H1 (cell line): Measurements from ENCODE around the gene AQP6. TPM values are rescaled to one million over a fixed set of nuclear protein-coding genes. Genes with fewer than 3 reads are reported as not detected.

Experiments used
- CTCF ChIA-PET: fragments of 300-600 bp; sonication (Branson Sonifier 250); formaldehyde crosslinking; loops from one replicate; lab custom pipeline; 2021; ENCODE audit not compliant: partially characterized antibody; lab: Charles Lee
- POLR2A ChIA-PET: fragments of 300-600 bp; sonication (Branson Sonifier 250); formaldehyde crosslinking; loops from one replicate; lab custom pipeline; 2021; ENCODE audit warnings: inconsistent platforms; ENCODE audit not compliant: partially characterized antibody; lab: Charles Lee
- DNase-seq, 2 experiments: peaks; one replicate each; pipeline versions ENCODE4 v3.0.0 to v3.0.0-alpha.2; 2010 to 2022; ENCODE audit warnings: low spot score in 2 of 2, low read depth in 1 of 2, mixed read lengths in 1 of 2
- FAIRE-seq: peaks from 2 replicates; lab custom pipeline; 2011; peaks lifted over from hg19 to GRCh38; lab: Jason Lieb, UNC
- H2AFZ ChIP-seq: 2 replicates; pipeline ENCODE4 v1.8.1; 2012; ENCODE audit warnings: low read length, inconsistent platforms
- H2AK5ac ChIP-seq: 2 replicates; pipeline ENCODE4 v1.6.1; 2013; ENCODE audit warnings: low read depth, low read length
- H2BK120ac ChIP-seq: replicated peaks from 2 replicates; pipeline ENCODE3; 2013; ENCODE audit warnings: low read depth, low read length, inconsistent platforms
- H2BK12ac ChIP-seq: 2 replicates; pipeline ENCODE4 v1.6.1; 2013; ENCODE audit warnings: low read depth, low read length
- H2BK15ac ChIP-seq: 2 replicates; pipeline ENCODE4 v1.6.1; 2013; ENCODE audit warnings: low read length
- H2BK20ac ChIP-seq: 2 replicates; pipeline ENCODE4 v1.6.1; 2013; ENCODE audit warnings: low read length
- H2BK5ac ChIP-seq: 2 replicates; pipeline ENCODE4 v1.6.1; 2013; ENCODE audit warnings: low read depth, low read length
- H3K14ac ChIP-seq: 2 replicates; pipeline ENCODE4 v1.6.1; 2013; ENCODE audit warnings: inconsistent platforms; ENCODE audit not compliant: insufficient read length
- H3K18ac ChIP-seq: 2 replicates; pipeline ENCODE4 v1.6.1; 2013; ENCODE audit warnings: low read length; ENCODE audit errors: extremely low read depth
- H3K23ac ChIP-seq: 2 replicates; pipeline ENCODE4 v1.6.1; 2013; ENCODE audit warnings: inconsistent platforms; ENCODE audit not compliant: insufficient read length
- H3K23me2 ChIP-seq: 2 replicates; pipeline ENCODE4 v1.6.1; 2013; ENCODE audit warnings: low read depth, low read length
- H3K27ac ChIP-seq: 2 replicates; pipeline ENCODE4 v1.6.1; 2011; ENCODE audit warnings: low read depth, low read length, inconsistent platforms
- H3K27me3 ChIP-seq, 4 experiments: replicated peaks in 1 of 4; 1 replicate in 1 of 4; 2 replicates in 3 of 4; pipeline versions ENCODE4 v1.6.1 to v1.8.1; 2011 to 2013; ENCODE audit warnings: low read length in 3 of 4, mild to moderate bottlenecking in 3 of 4, inconsistent platforms in 2 of 4, mixed read lengths in 2 of 4, moderate library complexity in 1 of 4; ENCODE audit not compliant: control insufficient read depth in 3 of 4, insufficient read depth in 3 of 4; ENCODE audit errors: extremely low read depth in 1 of 4
- H3K36me3 ChIP-seq, 4 experiments: 2 replicates each; pipeline versions ENCODE4 v1.6.1 to v1.8.1; 2011 to 2013; ENCODE audit warnings: mild to moderate bottlenecking in 4 of 4, low read length in 3 of 4, moderate library complexity in 2 of 4, control low read depth in 1 of 4, inconsistent platforms in 1 of 4; ENCODE audit not compliant: insufficient read depth in 4 of 4, control insufficient read depth in 2 of 4
- H3K4ac ChIP-seq: replicated peaks from 2 replicates; pipeline ENCODE3; 2013; ENCODE audit warnings: low read length, low read depth, mixed read lengths, inconsistent platforms; ENCODE audit not compliant: insufficient read length
- H3K4me1 ChIP-seq, 4 experiments: replicated peaks in 1 of 4; 1 replicate in 1 of 4; 2 replicates in 3 of 4; pipeline versions ENCODE4 v1.6.1 to v1.8.1; 2011 to 2013; ENCODE audit warnings: low read length in 3 of 4, inconsistent platforms in 2 of 4, mixed read lengths in 1 of 4; ENCODE audit not compliant: insufficient read depth in 4 of 4, control insufficient read depth in 3 of 4
- H3K4me2 ChIP-seq, 2 experiments: 2 replicates each; pipeline versions ENCODE4 v1.6.1 to v1.8.1; 2011 to 2013; ENCODE audit warnings: low read depth in 2 of 2, low read length in 2 of 2, control low read depth in 1 of 2, inconsistent platforms in 1 of 2, mild to moderate bottlenecking in 1 of 2; ENCODE audit not compliant: insufficient read depth in 1 of 2
- H3K4me3 ChIP-seq, 4 experiments: fragments of 200-600, 300-600 bp in 1 of 4; sonication (generic), shearing (Covaris generic), sonication (Bioruptor Twin) in 1 of 4; 2 replicates each; pipeline versions ENCODE4 v1.5.1 to v1.8.1; 2011 to 2016; ENCODE audit warnings: low read length in 4 of 4, low read depth in 3 of 4, control low read depth in 2 of 4, inconsistent platforms in 2 of 4, mild to moderate bottlenecking in 2 of 4, mixed read lengths in 1 of 4, moderate library complexity in 1 of 4; ENCODE audit not compliant: insufficient read depth in 2 of 4; ENCODE audit errors: extremely low read depth in 1 of 4
- H3K56ac ChIP-seq: replicated peaks from 2 replicates; pipeline ENCODE3; 2013; ENCODE audit warnings: low read depth, mild to moderate bottlenecking, mixed read lengths, low read length, inconsistent platforms; ENCODE audit not compliant: insufficient read length
- H3K79me1 ChIP-seq: 2 replicates; pipeline ENCODE4 v1.6.1; 2013; ENCODE audit warnings: low read depth, low read length, control low read depth
- H3K79me2 ChIP-seq, 2 experiments: 2 replicates each; pipeline versions ENCODE4 v1.6.1 to v1.8.1; 2012 to 2013; ENCODE audit warnings: low read length in 2 of 2, mild to moderate bottlenecking in 2 of 2, inconsistent platforms in 1 of 2; ENCODE audit not compliant: insufficient read depth in 2 of 2, control insufficient read depth in 1 of 2
- H3K9ac ChIP-seq, 4 experiments: replicated peaks in 1 of 4; 1 replicate in 1 of 4; 2 replicates in 3 of 4; pipeline versions ENCODE4 v1.6.1 to v1.8.1; 2011 to 2013; ENCODE audit warnings: low read depth in 3 of 4, low read length in 3 of 4, control low read depth in 2 of 4, mild to moderate bottlenecking in 2 of 4, moderate library complexity in 2 of 4, inconsistent platforms in 1 of 4; ENCODE audit errors: extremely low read depth in 1 of 4
- H3K9me3 ChIP-seq, 2 experiments: 2 replicates each; pipeline versions ENCODE4 v1.6.1 to v1.8.1; 2012 to 2013; ENCODE audit warnings: mild to moderate bottlenecking in 2 of 2, moderate library complexity in 2 of 2, control low read depth in 1 of 2, inconsistent platforms in 1 of 2, low read depth in 1 of 2, low read length in 1 of 2, mixed read lengths in 1 of 2; ENCODE audit not compliant: insufficient read depth in 2 of 2
- H4K20me1 ChIP-seq, 2 experiments: replicated peaks in 1 of 2; 2 replicates each; pipeline versions ENCODE3 to v1.8.1; 2011 to 2013; ENCODE audit warnings: inconsistent platforms in 2 of 2, low read length in 2 of 2, mild to moderate bottlenecking in 1 of 2; ENCODE audit not compliant: insufficient read depth in 2 of 2, control insufficient read depth in 1 of 2
- H4K5ac ChIP-seq: 2 replicates; pipeline ENCODE4 v1.6.1; 2013; ENCODE audit warnings: low read length, low read depth, mixed read lengths, inconsistent platforms; ENCODE audit not compliant: insufficient read length
- H4K8ac ChIP-seq: 2 replicates; pipeline ENCODE4 v1.8.0; 2013; ENCODE audit warnings: mild to moderate bottlenecking, moderate library complexity, low read length, inconsistent platforms; ENCODE audit not compliant: insufficient read depth; ENCODE audit errors: extremely low read depth
- H4K91ac ChIP-seq: replicated peaks from 2 replicates; pipeline ENCODE3; 2013; ENCODE audit warnings: low read length, mixed read lengths, inconsistent platforms; ENCODE audit not compliant: insufficient read length
- ATF3 ChIP-seq: IDR thresholded peaks from 2 replicates; pipeline ENCODE4 v1.6.1; 2011; ENCODE audit warnings: low read depth, mild to moderate bottlenecking, low read length; ENCODE audit not compliant: insufficient read depth
- BACH1 ChIP-seq: IDR thresholded peaks from 2 replicates; pipeline ENCODE4 v1.6.1; 2012; ENCODE audit warnings: low read length, improper control_type of control experiment
- EGR1 ChIP-seq: IDR thresholded peaks from 2 replicates; pipeline ENCODE4 v1.6.1; 2011; ENCODE audit warnings: low read depth, low read length, borderline replicate concordance
- FOSL1 ChIP-seq: IDR thresholded peaks from 2 replicates; pipeline ENCODE4 v1.6.1; 2011; ENCODE audit warnings: mild to moderate bottlenecking, low read depth, low read length, moderate library complexity; ENCODE audit not compliant: insufficient read depth
- HDAC2 ChIP-seq, 2 experiments: fragments of 300-600 bp in 1 of 2; sonication (generic) in 1 of 2; IDR thresholded peaks; 2 replicates each; pipeline ENCODE4 v1.6.1; 2011 to 2012; ENCODE audit warnings: low read depth in 2 of 2, low read length in 2 of 2, mild to moderate bottlenecking in 2 of 2, moderate library complexity in 2 of 2, borderline replicate concordance in 1 of 2, inconsistent platforms in 1 of 2
- JUND ChIP-seq: IDR thresholded peaks from 2 replicates; pipeline ENCODE4 v1.6.1; 2011; ENCODE audit warnings: mild to moderate bottlenecking, improper control_type of control experiment, low read length
- NRF1 ChIP-seq: IDR thresholded peaks from 2 replicates; pipeline ENCODE4 v1.6.1; 2011; ENCODE audit warnings: mild to moderate bottlenecking, low read depth, low read length, improper control_type of control experiment
- POU5F1 ChIP-seq: IDR thresholded peaks from 2 replicates; pipeline ENCODE4 v1.6.1; 2011; ENCODE audit warnings: low read depth, mild to moderate bottlenecking, low read length, moderate library complexity
- RFX5 ChIP-seq: IDR thresholded peaks from 2 replicates; pipeline ENCODE4 v1.6.1; 2011; ENCODE audit warnings: low read depth, low read length, improper control_type of control experiment, borderline replicate concordance
- RNF2 ChIP-seq: fragments of 200-900, 300-1000 bp; sonication (generic); IDR thresholded peaks from 2 replicates; pipeline ENCODE4 v1.7.1; 2016; ENCODE audit warnings: borderline replicate concordance, low read depth, mild to moderate bottlenecking, antibody characterized with exemption, low read length; ENCODE audit not compliant: poor library complexity, severe bottlenecking; ENCODE audit errors: missing control alignments
- SIN3A ChIP-seq, 2 experiments: IDR thresholded peaks in 1 of 2; conservative IDR thresholded peaks in 1 of 2; 2 replicates each; pipeline ENCODE4 v1.6.1; 2011 to 2012; ENCODE audit warnings: low read length in 2 of 2, improper control_type of control experiment in 1 of 2, low read depth in 1 of 2, mild to moderate bottlenecking in 1 of 2
- TAF7 ChIP-seq: optimal IDR thresholded peaks from 2 replicates; pipeline ENCODE3; 2011; ENCODE audit warnings: low read depth, mild to moderate bottlenecking, inconsistent platforms, low read length, moderate library complexity, borderline replicate concordance
- polyA plus RNA-seq, 7 experiments: library from polyadenylated mRNA; depleted of rRNA in 3 of 7; stranded (reverse) in 5 of 7; unstranded in 2 of 7; fragments of >200 nt in 5 of 7; fragments of 200-250 nt in 2 of 7; gene quantifications; 1 replicate in 5 of 7; 2 replicates in 1 of 7; 4 replicates in 1 of 7; pipeline versions ENCODE4 v1.2.1 to v1.2.3, GENCODE V29; 2011 to 2013; ENCODE audit warnings: missing spikeins in 2 of 7, mixed read lengths in 2 of 7
- total RNA-seq: library from RNA; stranded (reverse); fragmentation: NEBNext Ultra II Directional; extraction: Animal tissue kit (Norgen Biotek cat#: 25700); gene quantifications from 2 replicates; pipeline ENCODE4 v1.2.1, GENCODE V29; 2021

Gene AQP6
- total and polyA plus RNA-seq, 2 of the 8 experiments (the other 6 are each of a cell fraction or from before 2014, with no cell fraction given), result 0.03 to 0.17 TPM

GRCh38 chr12:50004696-50005095, 31.9 kb downstream of the AQP6 start:
- no peaks in the 10 kb centered on the region for H3K23me2 ChIP-seq
- no peak overlapping the region for H3K9ac ChIP-seq
- no peak overlapping the region for H2BK5ac ChIP-seq
- no peak overlapping the region for H2BK120ac ChIP-seq
- DNase-seq, result no peak
- no peaks in the 10 kb centered on the region for H3K27me3 ChIP-seq
- H4K20me1 ChIP-seq, result no peaks in the 10 kb centered on the region
- no peak for FAIRE-seq
- H3K23ac ChIP-seq, result no peak overlapping the region
- no peaks in the 10 kb centered on the region for H3K79me2 ChIP-seq
- H3K56ac ChIP-seq, result no peak overlapping the region
- H2AK5ac ChIP-seq, result no peak overlapping the region
- no peak overlapping the region for H3K4ac ChIP-seq
- no peak overlapping the region for H3K4me3 ChIP-seq
- H3K18ac ChIP-seq, result no peak overlapping the region
- H3K9me3 ChIP-seq, result no peaks in the 10 kb centered on the region
- ChIA-PET POLR2A (interaction anchor here (2.3 kb wide), 1 partner anchor 8 kb away, joined by 6 read pairs; no protein-coding TSS in a partner anchor), CTCF (interaction anchor here (1.3 to 3.3 kb wide), 2 partner anchors 35 to 50 kb away, joined by 5 to 18 read pairs; no protein-coding TSS in a partner anchor)
- no peak overlapping the region for H4K8ac ChIP-seq
- no peak overlapping the region for H2AFZ ChIP-seq
- no peak overlapping the region for H3K27ac ChIP-seq
- no peak overlapping the region for H3K4me2 ChIP-seq
- H2BK12ac ChIP-seq, result no peak overlapping the region
- H3K36me3 ChIP-seq, result peaks cover 4 to 41% (median 28%) of the 10 kb centered on the region in 4 experiments
- no peaks in the 10 kb centered on the region for H3K4me1 ChIP-seq
- no peak overlapping the region for H4K5ac ChIP-seq
- H4K91ac ChIP-seq, result no peak overlapping the region
- H3K14ac ChIP-seq, result no peak overlapping the region
- H3K79me1 ChIP-seq, result no peaks in the 10 kb centered on the region
- H2BK20ac ChIP-seq, result no peak overlapping the region
- H2BK15ac ChIP-seq, result no peak overlapping the region
- TF ChIP-seq RFX5 (no peak), FOSL1 (no peak), EGR1 (no peak), HDAC2 (IDR thresholded peaks at IDR 0.05; ENCODE audit: borderline replicate concordance in 1 of 2, low read depth in 2 of 2, low read length in 2 of 2) (no peak), POU5F1 (no peak), ATF3 (no peak), SIN3A (conservative IDR thresholded peaks at IDR 0.05 in 1 of 2, IDR thresholded peaks at IDR 0.05 in 1 of 2; ENCODE audit: low read depth in 1 of 2, low read length in 2 of 2) (no peak), NRF1 (no peak), TAF7 (no peak), BACH1 (no peak), JUND (no peak), RNF2 (no peak)
